ENCODE measurements around the gene AP3M1. TPM values are rescaled to one million over a fixed set of nuclear protein-coding genes. Genes with fewer than 3 reads are reported as not detected.

AP3M1 gene
- total RNA-seq, 2 experiments from 2014 or later = 41.8 to 42.2 TPM

- no peaks in the 10 kb centered on the region for H3K27me3 Mint-ChIP-seq
- POLR2A ChIA-PET = interaction anchor here (1.5 kb wide), 1 partner anchor 16 kb away, joined by 3 read pairs; no protein-coding TSS in a partner anchor
- H3K9me3 Mint-ChIP-seq = no peaks in the 10 kb centered on the region
- no peak overlapping the region for H3K4me3 Mint-ChIP-seq
- CTCF ChIA-PET = interaction anchor here (0.6 to 1.6 kb wide), 4 partner anchors 9 to 72 kb away, joined by 3 to 6 read pairs (median 4); no protein-coding TSS in a partner anchor
- H3K4me1 Mint-ChIP-seq = peaks cover 12% of the 10 kb centered on the region
- H3K27ac Mint-ChIP-seq = no peak overlapping the region
- no peak for DNase-seq
- peaks cover 60% of the 10 kb centered on the region for H3K36me3 Mint-ChIP-seq (ENCODE audit: low read depth)
Measured at GRCh38 chr10:74072503-74072902, 78.1 kb downstream of the AP3M1 start.

- Mint-ChIP-seq H3K36me3 (ENCODE audit: low read depth) (peaks cover 51% of the 10 kb centered on the region), H3K4me3 (no peak overlapping the region), H3K9me3 (no peaks in the 10 kb centered on the region), H3K27me3 (no peaks in the 10 kb centered on the region), H3K27ac (no peak overlapping the region), H3K4me1 (peaks cover 7% of the 10 kb centered on the region)
- CTCF ChIA-PET = interaction anchor here (1.6 kb wide), 1 partner anchor 10 kb away, joined by 6 read pairs; no protein-coding TSS in a partner anchor
- POLR2A ChIA-PET = no interaction called here
- DNase-seq = no peak
Measured at GRCh38 chr10:74071157-74071556, 79.5 kb downstream of the AP3M1 start.

Other genes with a start within 250 kb of the AP3M1 start
- 1 to 10 TPM; 3.0 to 5.3 TPM for gene PLAU, start 239.7 kb downstream of the AP3M1 start, total RNA-seq
- 10 to 100 TPM; 70.1 to 71.8 TPM for gene VCL, start 152.7 kb downstream of the AP3M1 start, total RNA-seq
- 10 to 100 TPM; 29.3 to 31.8 TPM for gene ADK, start 393 bp upstream of the AP3M1 start, total RNA-seq